ENCODE data around the gene CCDC9B.

Gene CCDC9B

DNA sequence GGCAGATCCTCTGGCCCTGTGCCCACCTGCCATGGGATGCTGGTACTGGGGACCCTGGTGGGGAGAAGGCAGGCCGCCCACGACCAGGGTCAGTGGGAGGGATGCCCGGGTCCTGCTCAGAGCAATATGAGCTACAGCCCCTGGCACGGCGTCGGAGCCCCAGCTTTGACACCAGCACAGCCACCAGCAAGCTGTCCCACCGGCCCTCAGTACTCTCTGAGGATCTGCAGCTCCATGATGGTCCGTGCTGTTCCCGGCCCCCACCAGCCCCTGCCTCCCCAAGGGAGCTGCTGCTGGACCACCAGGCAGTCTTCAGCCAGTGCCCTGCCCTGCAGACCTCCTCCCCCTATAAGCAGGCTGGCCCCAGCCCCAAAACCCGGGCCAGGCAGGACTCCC lies 28.7 kb upstream of the CCDC9B start:
- DNase-seq: no peak
- TF ChIP-seq POLR2A (IDR thresholded peaks at IDR 0.05; ENCODE audit: low read length) (no peak), GATA1 (IDR thresholded peaks at IDR 0.05; ENCODE audit: low read depth, low read length) (no peak)

DNA sequence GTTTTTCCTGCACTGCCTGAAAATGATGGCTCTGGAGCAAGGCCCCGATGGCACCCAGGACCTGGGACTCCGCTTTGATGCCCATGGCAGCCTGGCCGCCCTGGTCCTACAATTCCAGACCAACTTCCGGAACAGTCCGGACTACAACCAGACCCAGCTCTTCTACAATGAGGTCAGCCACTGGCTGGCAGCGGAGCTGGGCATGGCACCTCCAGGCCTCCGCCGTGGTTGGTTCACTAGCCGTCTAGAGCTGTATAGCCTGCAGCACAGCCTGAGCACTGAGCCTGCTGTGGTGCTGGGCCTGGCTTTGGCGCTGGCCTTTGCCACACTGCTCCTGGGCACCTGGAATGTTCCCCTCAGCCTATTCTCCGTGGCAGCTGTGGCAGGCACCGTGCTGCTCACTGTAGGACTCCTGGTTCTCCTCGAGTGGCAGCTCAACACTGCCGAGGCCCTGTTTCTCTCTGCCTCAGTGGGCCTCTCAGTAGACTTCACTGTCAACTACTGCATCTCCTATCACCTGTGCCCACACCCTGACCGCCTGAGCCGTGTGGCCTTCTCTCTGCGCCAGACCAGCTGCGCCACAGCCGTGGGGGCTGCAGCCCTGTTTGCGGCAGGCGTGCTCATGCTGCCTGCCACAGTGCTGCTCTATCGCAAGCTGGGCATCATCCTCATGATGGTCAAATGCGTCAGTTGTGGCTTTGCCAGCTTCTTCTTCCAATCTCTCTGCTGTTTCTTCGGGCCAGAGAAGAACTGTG lies 28.2 kb upstream of the CCDC9B start:
- no peak for DNase-seq
- no peak for TF ChIP-seq GATA1 (IDR thresholded peaks at IDR 0.05; ENCODE audit: low read depth, low read length)
- TF ChIP-seq POLR2A (IDR thresholded peaks at IDR 0.05; ENCODE audit: low read length): no peak

DNA sequence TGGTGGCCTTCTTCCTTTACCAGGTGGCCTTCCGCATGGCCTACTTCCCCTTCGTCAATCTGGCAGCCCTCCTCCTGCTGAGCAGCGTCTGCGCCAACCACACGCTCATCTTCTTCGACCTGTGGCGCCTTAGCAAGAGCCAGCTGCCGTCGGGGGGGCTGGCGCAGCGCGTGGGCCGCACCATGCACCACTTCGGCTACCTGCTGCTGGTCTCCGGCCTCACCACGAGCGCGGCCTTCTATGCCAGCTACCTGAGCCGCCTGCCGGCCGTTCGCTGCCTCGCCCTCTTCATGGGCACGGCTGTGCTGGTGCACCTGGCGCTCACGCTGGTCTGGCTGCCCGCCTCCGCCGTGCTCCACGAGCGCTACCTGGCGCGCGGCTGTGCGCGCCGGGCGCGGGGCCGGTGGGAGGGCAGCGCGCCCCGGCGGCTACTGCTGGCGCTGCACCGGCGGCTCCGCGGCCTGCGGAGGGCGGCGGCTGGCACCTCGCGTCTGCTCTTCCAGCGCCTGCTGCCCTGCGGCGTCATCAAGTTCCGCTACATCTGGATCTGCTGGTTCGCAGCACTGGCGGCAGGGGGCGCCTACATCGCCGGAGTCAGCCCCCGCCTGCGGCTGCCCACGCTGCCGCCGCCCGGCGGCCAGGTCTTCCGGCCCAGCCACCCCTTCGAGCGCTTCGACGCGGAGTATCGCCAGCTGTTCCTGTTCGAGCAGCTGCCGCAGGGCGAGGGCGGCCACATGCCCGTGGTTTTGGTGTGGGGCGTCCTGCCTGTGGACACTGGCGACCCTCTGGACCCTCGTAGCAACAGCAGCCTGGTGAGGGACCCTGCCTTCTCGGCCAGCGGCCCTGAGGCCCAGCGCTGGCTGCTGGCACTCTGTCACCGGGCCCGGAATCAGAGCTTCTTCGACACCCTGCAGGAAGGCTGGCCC lies 27.2 kb upstream of the CCDC9B start:
- no peak for TF ChIP-seq GATA1 (IDR thresholded peaks at IDR 0.05; ENCODE audit: low read depth, low read length)
- DNase-seq: peak; percentile 93 to 94

DNA sequence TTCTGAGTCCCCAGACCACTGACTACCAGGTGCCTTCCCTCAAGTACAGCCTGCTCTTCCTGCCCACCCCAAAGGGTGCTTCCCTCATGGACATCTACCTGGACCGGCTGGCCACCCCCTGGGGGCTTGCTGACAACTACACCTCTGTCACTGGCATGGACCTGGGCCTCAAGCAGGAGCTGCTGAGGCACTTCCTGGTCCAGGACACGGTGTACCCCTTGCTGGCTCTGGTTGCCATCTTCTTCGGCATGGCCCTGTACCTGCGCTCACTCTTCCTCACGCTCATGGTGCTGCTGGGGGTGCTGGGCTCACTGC lies 26.6 kb upstream of the CCDC9B start:
- no peak for DNase-seq
- TF ChIP-seq GATA1 (IDR thresholded peaks at IDR 0.05; ENCODE audit: low read depth, low read length) (no peak), POLR2A (IDR thresholded peaks at IDR 0.05; ENCODE audit: low read length) (no peak)

DNA sequence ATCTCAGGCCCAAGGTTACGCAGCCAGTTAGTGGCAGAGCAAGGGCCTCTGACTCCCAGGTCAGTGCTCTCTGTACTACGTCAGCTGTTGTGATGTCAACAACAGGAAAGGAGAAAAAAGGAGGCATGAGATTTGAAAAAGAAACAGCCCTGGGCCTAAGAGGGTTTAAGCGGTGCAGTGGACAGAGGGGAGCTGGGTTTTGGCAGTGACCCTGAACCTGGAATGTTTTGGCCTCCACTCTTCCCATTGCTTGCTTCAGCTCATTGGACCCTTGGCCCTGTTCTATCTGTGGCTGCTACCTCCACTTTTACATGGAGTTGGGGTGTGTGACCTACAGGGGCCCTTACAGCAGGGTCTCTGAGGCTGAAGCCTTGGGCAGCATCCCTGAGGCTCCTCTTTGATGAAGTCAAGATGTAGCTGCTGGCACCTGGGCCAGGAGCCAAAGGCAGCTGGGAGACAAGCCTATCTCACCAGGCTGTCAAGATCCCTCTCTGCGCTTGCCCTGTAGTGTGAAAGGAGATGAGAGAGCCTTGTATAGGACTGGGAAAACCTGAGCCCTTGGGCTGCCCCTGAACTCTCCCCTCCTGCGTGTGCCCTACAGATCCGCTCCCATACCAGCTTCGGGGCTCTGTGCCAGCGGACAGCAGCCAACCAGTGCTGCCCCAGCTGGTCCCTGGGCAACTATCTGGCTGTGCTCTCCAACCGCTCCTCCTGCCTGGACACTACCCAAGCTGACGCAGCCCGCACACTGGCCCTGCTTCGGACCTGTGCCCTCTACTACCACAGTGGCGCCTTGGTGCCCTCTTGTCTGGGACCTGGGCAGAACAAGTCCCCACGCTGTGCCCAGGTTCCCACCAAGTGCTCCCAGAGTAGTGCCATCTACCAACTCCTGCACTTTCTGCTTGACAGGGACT lies 26.0 kb upstream of the CCDC9B start:
- DNase-seq: no peak

DNA sequence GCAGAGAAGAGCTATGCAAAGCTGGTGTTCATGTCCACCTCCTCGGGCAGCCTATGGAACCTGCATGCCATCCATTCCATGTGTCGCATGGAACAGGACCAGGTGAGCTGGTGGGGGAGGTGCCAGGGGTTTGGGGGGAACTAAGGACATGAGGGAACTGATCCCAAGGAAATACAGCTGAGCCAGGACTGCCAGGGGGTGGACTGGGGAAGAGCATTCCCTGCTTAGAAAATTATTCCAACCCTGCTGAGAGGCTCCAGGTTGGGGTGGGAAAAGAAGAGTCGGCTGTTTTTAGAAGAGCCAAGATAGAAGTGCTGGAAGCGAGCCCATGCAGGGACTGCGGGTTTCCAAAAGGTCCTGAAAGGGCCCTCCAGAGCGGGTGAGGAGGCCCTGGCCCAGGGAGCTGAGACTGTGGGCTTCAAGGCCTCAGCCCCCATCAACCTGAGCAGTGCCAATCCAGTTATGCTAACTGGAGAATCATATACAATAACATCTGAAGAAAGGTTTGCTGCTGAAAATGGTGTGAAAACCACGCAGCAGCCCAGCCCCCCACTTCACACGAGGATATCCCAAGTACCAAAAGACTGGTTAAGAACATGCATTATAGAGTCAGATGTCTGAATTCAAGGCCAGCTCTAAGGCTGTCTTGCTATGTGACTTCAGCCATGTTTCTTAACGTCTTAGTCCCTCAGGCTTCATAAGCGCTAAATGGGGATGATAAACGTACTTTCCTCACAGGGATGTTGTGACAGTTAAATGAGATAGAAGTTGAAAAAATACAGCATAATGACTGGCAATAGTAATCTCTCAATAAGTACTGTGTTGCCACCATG lies 25.1 kb upstream of the CCDC9B start:
- TF ChIP-seq POLR2A (IDR thresholded peaks at IDR 0.05; ENCODE audit: low read length) (no peak), GATA1 (IDR thresholded peaks at IDR 0.05; ENCODE audit: low read depth, low read length) (no peak)
- no peak for DNase-seq

More for the DNA sequence above, 26.0 kb upstream of the CCDC9B start:
- TF ChIP-seq GATA1 (IDR thresholded peaks at IDR 0.05; ENCODE audit: low read depth, low read length) (no peak), POLR2A (IDR thresholded peaks at IDR 0.05; ENCODE audit: low read length) (no peak)

DNA sequence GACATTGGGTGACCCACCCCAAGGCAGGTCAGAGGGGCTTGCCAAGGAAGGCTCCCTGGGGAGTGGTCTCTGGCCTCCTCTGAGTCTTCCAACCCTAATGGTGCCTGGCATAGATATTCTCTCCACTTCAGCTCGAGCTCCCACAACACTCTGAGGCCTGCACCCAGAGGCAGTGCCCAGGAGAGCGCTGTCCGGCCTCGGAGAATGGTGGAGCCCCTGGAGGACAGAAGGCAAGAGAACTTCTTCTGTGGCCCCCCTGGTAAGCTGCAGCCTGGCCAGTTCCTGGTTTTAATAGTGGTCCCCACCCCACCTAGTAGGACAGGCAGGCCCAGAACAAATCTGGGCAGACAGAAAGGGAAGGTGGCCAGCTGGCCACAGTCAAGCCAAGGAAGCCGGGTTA lies 24.3 kb upstream of the CCDC9B start:
- DNase-seq: no peak
- no peak for TF ChIP-seq GATA1 (IDR thresholded peaks at IDR 0.05; ENCODE audit: low read depth, low read length)

DNA sequence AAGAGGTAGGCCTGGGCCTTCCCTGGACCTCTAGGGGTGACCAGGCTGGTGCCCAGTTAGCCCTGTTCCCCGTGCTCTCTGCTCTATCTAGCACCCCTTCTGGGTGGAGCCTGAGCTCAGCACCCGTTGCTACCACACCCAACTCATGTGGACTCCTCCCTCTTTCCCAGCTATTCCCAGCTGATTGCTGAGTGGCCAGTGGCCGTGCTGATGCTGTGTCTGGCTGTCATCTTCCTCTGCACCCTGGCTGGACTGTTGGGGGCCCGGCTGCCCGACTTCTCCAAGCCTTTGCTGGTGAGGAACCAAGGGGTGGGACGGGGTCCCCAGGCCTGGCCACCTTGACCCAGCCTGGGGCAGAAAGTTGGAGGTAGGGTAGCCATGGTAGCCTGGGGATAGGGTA lies 23.5 kb upstream of the CCDC9B start:
- DNase-seq: peak; percentile 33 to 36
- TF ChIP-seq POLR2A (IDR thresholded peaks at IDR 0.05; ENCODE audit: low read length): no peak
- no peak for TF ChIP-seq GATA1 (IDR thresholded peaks at IDR 0.05; ENCODE audit: low read depth, low read length)

DNA sequence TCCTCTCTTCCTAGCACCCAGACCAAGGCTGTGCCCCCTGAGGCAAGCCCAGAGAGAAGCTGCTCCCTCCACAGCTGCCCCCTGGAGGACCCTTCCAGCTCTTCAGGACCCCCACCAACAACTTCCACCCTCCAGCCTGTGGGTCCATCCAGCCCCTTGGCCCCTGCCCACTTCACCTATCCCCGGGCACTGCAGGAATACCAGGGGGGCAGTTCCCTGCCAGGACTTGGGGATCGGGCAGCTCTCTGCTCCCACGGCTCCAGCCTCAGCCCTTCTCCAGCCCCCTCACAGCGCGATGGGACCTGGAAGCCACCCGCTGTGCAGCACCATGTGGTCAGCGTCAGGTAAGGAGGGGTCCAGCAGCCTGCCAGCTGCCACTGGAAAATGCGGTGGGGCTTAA lies 22.9 kb upstream of the CCDC9B start:
- no peak for DNase-seq
- TF ChIP-seq GATA1 (IDR thresholded peaks at IDR 0.05; ENCODE audit: low read depth, low read length): no peak
- TF ChIP-seq POLR2A (IDR thresholded peaks at IDR 0.05; ENCODE audit: low read length): no peak

DNA sequence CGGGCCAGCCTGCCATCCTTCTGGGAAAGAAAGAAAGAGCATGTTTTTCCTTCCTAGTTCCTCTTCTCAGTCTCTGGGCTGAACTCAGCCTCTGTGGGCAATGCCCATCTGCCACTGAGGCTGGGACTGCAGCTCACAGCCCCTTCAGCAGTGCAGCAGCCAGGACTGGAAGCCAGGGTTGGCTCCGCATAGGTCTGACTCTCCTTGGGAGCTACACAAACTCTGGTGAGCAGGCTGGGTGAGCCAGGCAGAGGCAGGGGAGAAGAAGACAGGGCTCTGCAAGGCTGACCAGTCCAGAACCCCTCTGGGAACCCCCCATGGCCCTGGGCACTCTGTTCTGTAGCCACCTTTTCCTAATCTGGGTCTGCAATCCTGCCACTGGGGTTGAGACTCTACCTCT lies 20.9 kb upstream of the CCDC9B start:
- DNase-seq: no peak
- TF ChIP-seq GATA1 (IDR thresholded peaks at IDR 0.05; ENCODE audit: low read depth, low read length) (no peak), POLR2A (IDR thresholded peaks at IDR 0.05; ENCODE audit: low read length) (no peak)

DNA sequence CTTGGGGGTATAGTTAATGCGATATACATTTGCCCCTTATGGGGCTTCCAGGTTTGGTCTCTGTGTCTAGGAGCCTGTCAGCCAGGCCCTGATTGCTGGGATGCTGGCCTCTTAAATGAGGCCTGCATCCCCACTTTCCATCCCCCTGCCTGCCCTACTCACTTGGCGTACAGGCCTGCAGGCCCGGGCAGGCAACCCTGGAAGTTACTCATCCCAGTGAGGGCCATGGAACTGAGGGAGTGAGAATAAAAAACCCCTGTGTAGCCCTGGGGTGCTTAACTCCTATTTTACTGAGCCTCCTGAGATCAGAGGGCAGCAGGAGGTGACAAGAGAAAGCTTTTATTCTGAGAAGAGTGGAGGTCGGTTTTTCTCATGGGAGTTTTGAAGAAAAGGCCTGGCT lies 19.3 kb upstream of the CCDC9B start:
- no peak for TF ChIP-seq POLR2A (IDR thresholded peaks at IDR 0.05; ENCODE audit: low read length)
- no peak for TF ChIP-seq GATA1 (IDR thresholded peaks at IDR 0.05; ENCODE audit: low read depth, low read length)
- DNase-seq: no peak

DNA sequence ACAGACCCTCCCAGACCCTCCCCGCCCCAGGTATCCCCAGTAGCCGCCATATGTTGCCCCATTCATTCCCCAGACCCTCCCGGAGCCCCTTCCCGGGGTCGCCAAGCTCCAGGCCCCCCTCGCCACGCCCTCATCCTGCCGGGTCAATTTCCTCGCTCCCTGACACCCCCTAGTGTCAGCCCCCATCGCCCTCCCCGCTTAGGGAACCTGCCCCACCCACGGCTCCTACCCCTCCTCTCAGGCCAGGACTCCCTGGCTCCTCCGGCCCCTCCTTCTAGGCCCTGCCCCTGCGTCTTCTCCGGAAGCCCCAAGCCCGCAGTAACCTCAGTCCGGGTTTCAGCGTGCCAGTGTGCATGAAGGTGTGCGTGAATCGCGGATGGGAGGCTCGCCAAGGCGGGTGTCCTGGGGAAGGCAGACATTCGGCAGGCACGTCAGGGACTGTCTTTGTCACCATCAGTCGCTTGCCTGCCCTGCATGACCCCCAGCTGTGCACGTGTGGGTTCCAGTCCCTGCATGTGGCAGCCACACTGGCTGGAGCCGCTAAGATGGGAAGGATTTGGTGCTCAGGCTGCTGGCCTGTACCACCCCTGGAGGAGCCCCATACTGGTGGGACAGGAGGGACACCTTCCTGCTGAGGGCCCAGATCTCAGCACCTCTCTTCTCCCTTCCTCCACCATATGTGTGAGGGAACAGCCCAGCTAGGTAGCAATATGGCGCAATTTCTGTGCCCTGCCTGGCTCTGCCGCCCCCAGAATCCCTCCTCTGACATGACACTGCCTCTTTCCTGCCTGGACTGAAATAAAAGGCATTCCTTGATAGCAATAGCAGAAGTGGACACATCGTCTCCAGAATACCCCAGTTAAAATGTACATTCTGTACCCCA lies 18.0 kb upstream of the CCDC9B start:
- TF ChIP-seq POLR2A (IDR thresholded peaks at IDR 0.05; ENCODE audit: low read length) (no peak), GATA1 (IDR thresholded peaks at IDR 0.05; ENCODE audit: low read depth, low read length) (no peak)
- no peak for DNase-seq
